GM19468 (cell line): ENCODE results near the gene ADAM8.
A peak's percentile ranks its signal among the peaks of the same experiment; 100 is the strongest.

Experiments used
- ATAC-seq: cut with Tn5 transposase; IDR thresholded peaks from one replicate; pipeline ENCODE4 v1.9.1; 2021; ENCODE audit warnings: mild to moderate bottlenecking, moderate library complexity, moderate number of reproducible peaks; ENCODE audit not compliant: unreplicated experiment; ENCODE audit errors: extremely low read depth

ADAM8 gene

GRCh38 chr10:133309100-133309719 is 32.5 kb upstream of the ADAM8 start:
- peak; percentile 54 for ATAC-seq

- peak; percentile 68 for ATAC-seq
Observed at GRCh38 chr10:133308421-133309099, 31.9 kb upstream of the ADAM8 start, which contains the start of the genes TUBGCP2 and ZNF511. Gene TUBGCP2, minus strand, starts transcription at chr10:133308872. Its CDS starts 5,931 bp downstream, at chr10:133302941. Gene ZNF511, plus strand, starts transcription at chr10:133308914. Its CDS starts 30 bp downstream, at chr10:133308944.

- ATAC-seq = no peak
Observed at GRCh38 chr10:133307776-133308420, 31.2 kb upstream of the ADAM8 start.

GRCh38 chr10:133306941-133307379 is 30.3 kb upstream of the ADAM8 start:
- ATAC-seq = no peak

- no peak for ATAC-seq
Observed at GRCh38 chr10:133306097-133306476, 29.4 kb upstream of the ADAM8 start.

GRCh38 chr10:133303206-133303605 is 26.5 kb upstream of the ADAM8 start:
- ATAC-seq = no peak

GRCh38 chr10:133302230-133302629 is 25.6 kb upstream of the ADAM8 start:
- ATAC-seq = no peak

- ATAC-seq = no peak
Observed at GRCh38 chr10:133299738-133300137, 23.1 kb upstream of the ADAM8 start.

- no peak for ATAC-seq
Observed at GRCh38 chr10:133299224-133299623, 22.6 kb upstream of the ADAM8 start.

GRCh38 chr10:133298466-133298865 is 21.8 kb upstream of the ADAM8 start:
- no peak for ATAC-seq

- ATAC-seq = no peak
Observed at GRCh38 chr10:133297504-133297903, 20.8 kb upstream of the ADAM8 start.

GRCh38 chr10:133295426-133296320 is 19.0 kb upstream of the ADAM8 start:
- ATAC-seq = no peak

- ATAC-seq = no peak
Observed at GRCh38 chr10:133294189-133294588, 17.5 kb upstream of the ADAM8 start.

- no peak for ATAC-seq
Observed at GRCh38 chr10:133293810-133294119, 17.1 kb upstream of the ADAM8 start.

- no peak for ATAC-seq
Observed at GRCh38 chr10:133292919-133293809, 16.5 kb upstream of the ADAM8 start.

- ATAC-seq = no peak
Observed at GRCh38 chr10:133289761-133290160, 13.1 kb upstream of the ADAM8 start.

GRCh38 chr10:133287832-133288500 is 11.3 kb upstream of the ADAM8 start:
- ATAC-seq = no peak

GRCh38 chr10:133286366-133286765 is 9.7 kb upstream of the ADAM8 start:
- no peak for ATAC-seq

- no peak for ATAC-seq
Observed at GRCh38 chr10:133285217-133285616, 8.5 kb upstream of the ADAM8 start.
